Measurements from ENCODE around the gene SENP6.

DNA sequence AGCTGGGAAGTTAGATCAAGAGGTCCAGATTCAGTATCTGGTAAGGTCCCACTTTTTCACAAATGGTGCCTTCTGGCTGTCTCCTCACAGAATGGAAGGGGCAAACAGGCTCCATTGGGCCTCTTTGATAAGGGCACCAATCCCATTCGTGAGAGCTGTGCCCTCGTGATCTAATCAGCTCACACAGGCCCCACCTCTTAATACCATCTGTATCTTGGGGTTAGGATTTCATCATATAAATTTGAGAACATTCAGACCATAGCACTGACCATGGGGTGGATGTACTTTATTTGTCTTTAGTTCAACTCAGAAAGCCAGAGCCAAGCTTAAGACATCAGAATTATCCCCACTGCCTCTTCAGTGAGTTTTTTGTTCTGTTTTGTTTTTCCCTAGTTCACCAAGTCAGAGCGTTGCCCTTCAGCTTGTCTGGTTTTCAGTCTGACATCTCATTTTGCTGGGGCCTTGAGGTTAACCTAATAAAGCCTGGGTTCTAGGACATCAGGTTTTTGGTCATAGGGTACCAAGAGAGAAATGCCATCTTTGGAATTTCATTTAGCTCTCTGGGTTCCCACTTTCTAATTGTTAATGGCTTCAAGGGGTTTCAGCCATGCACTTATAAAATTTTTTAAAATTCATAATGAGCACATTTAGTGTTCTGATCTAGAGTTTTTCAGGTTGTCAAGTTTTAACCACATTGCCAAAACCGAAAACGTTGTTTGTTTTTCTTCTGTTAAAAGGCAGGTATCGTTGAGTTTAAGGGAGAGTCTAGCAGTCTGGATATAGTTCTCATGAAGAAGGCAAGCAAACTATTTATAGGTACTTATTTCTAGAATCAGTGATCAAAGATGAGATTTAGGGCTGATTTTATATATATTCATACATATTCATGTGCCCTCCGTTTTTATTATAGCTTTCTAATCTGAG is 19.0 kb downstream of the SENP6 start:
- no peak for TF ChIP-seq POLR2A (IDR thresholded peaks at IDR 0.05)
- TF ChIP-seq, protein P1, sequence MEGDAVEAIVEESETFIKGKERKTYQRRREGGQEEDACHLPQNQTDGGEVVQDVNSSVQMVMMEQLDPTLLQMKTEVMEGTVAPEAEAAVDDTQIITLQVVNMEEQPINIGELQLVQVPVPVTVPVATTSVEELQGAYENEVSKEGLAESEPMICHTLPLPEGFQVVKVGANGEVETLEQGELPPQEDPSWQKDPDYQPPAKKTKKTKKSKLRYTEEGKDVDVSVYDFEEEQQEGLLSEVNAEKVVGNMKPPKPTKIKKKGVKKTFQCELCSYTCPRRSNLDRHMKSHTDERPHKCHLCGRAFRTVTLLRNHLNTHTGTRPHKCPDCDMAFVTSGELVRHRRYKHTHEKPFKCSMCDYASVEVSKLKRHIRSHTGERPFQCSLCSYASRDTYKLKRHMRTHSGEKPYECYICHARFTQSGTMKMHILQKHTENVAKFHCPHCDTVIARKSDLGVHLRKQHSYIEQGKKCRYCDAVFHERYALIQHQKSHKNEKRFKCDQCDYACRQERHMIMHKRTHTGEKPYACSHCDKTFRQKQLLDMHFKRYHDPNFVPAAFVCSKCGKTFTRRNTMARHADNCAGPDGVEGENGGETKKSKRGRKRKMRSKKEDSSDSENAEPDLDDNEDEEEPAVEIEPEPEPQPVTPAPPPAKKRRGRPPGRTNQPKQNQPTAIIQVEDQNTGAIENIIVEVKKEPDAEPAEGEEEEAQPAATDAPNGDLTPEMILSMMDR (IDR thresholded peaks at IDR 0.05) = no peak
